ENCODE results near the gene NTN3.

- TF ChIP-seq CTCF (IDR thresholded peaks at IDR 0.05) = no peak
- no peak for TF ChIP-seq POLR2A (IDR thresholded peaks at IDR 0.05)
These were observed 31.1 kb downstream of the NTN3 start for GRCh38 chr16:2501946-2502895.
